H9 (cell line): Measurements from ENCODE around the gene OR6K3. TPM values are rescaled to one million over a fixed set of nuclear protein-coding genes. Genes with fewer than 3 reads are reported as not detected.

Source experiments
- DNase-seq: peaks from one replicate; pipeline ENCODE4 v3.0.0-alpha.2; 2017
- H2AFZ ChIP-seq: one replicate; pipeline ENCODE4 v1.6.1; 2013; ENCODE audit warnings: mild to moderate bottlenecking, low read length, control low read depth, moderate library complexity
- H2AK5ac ChIP-seq: 2 replicates; pipeline ENCODE4 v1.6.1; 2013; ENCODE audit warnings: low read length, control low read depth, mixed read lengths; ENCODE audit not compliant: insufficient read length
- H2BK120ac ChIP-seq: one replicate; pipeline ENCODE4 v1.6.1; 2013; ENCODE audit warnings: low read depth, mild to moderate bottlenecking, low read length, control low read depth, inconsistent platforms; ENCODE audit not compliant: poor library complexity, severe bottlenecking
- H2BK12ac ChIP-seq: 2 replicates; pipeline ENCODE4 v1.6.1; 2013; ENCODE audit warnings: low read length, control low read depth, mixed read lengths, low read depth; ENCODE audit not compliant: insufficient read length
- H2BK15ac ChIP-seq: 2 replicates; pipeline ENCODE4 v1.6.1; 2013; ENCODE audit warnings: low read depth, low read length, control low read depth
- H2BK20ac ChIP-seq: one replicate; pipeline ENCODE4 v1.6.1; 2013; ENCODE audit warnings: low read depth, mild to moderate bottlenecking, low read length, control low read depth, inconsistent platforms; ENCODE audit not compliant: poor library complexity, severe bottlenecking
- H2BK5ac ChIP-seq: 2 replicates; pipeline ENCODE4 v1.6.1; 2013; ENCODE audit warnings: low read length, control low read depth, mixed read lengths; ENCODE audit not compliant: insufficient read length
- H3K14ac ChIP-seq: 2 replicates; pipeline ENCODE4 v1.6.1; 2013; ENCODE audit warnings: low read length, control low read depth; ENCODE audit not compliant: insufficient read depth
- H3K18ac ChIP-seq: 2 replicates; pipeline ENCODE4 v1.6.1; 2013; ENCODE audit warnings: low read depth, mild to moderate bottlenecking, mixed read lengths, low read length, control low read depth; ENCODE audit not compliant: insufficient read length
- H3K23ac ChIP-seq: 2 replicates; pipeline ENCODE4 v1.6.1; 2013; ENCODE audit warnings: low read length, control low read depth, mixed read lengths, low read depth; ENCODE audit not compliant: insufficient read length
- H3K23me2 ChIP-seq: 2 replicates; pipeline ENCODE4 v1.6.1; 2013; ENCODE audit warnings: low read depth, mild to moderate bottlenecking, mixed read lengths, low read length, control low read depth; ENCODE audit not compliant: insufficient read length, poor library complexity, severe bottlenecking
- H3K27ac ChIP-seq: 2 replicates; pipeline ENCODE4 v1.5.1; 2013; ENCODE audit warnings: low read length, control low read depth, mixed read lengths, low read depth; ENCODE audit not compliant: insufficient read length
- H3K27me3 ChIP-seq: 2 replicates; pipeline ENCODE4 v1.6.1; 2013; ENCODE audit warnings: low read length, control low read depth, inconsistent platforms; ENCODE audit not compliant: insufficient read depth
- H3K4ac ChIP-seq: 2 replicates; pipeline ENCODE4 v1.6.1; 2013; ENCODE audit warnings: low read depth, mild to moderate bottlenecking, control low read depth, inconsistent platforms, low read length, moderate library complexity
- H3K4me1 ChIP-seq: 2 replicates; pipeline ENCODE4 v1.6.1; 2013; ENCODE audit warnings: low read length, control low read depth, inconsistent platforms; ENCODE audit not compliant: insufficient read depth
- H3K4me2 ChIP-seq: 2 replicates; pipeline ENCODE4 v1.6.1; 2013; ENCODE audit warnings: low read length, control low read depth, mixed read lengths; ENCODE audit not compliant: insufficient read length, insufficient read depth
- H3K56ac ChIP-seq: 2 replicates; pipeline ENCODE4 v1.6.1; 2013; ENCODE audit warnings: low read depth, mild to moderate bottlenecking, mixed read lengths, low read length, control low read depth; ENCODE audit not compliant: insufficient read length
- H3K79me1 ChIP-seq: 2 replicates; pipeline ENCODE4 v1.6.1; 2013; ENCODE audit warnings: low read depth, mild to moderate bottlenecking, moderate library complexity, low read length, control low read depth, inconsistent platforms; ENCODE audit not compliant: insufficient read depth, poor library complexity, severe bottlenecking
- H3K79me2 ChIP-seq: 2 replicates; pipeline ENCODE4 v1.6.1; 2013; ENCODE audit warnings: low read length, control low read depth, inconsistent platforms; ENCODE audit not compliant: insufficient read depth
- H3K9ac ChIP-seq: 2 replicates; pipeline ENCODE4 v1.6.1; 2013; ENCODE audit warnings: low read length, control low read depth, mixed read lengths; ENCODE audit not compliant: insufficient read length; ENCODE audit errors: extremely low read depth
- H3K9me3 ChIP-seq: one replicate; pipeline ENCODE4 v1.6.1; 2013; ENCODE audit warnings: low read depth, low read length, inconsistent platforms; ENCODE audit not compliant: control insufficient read depth
- H3T11ph ChIP-seq: one replicate; pipeline ENCODE4 v1.6.1; 2013; ENCODE audit warnings: mild to moderate bottlenecking, low read length, control low read depth, inconsistent platforms
- H4K20me1 ChIP-seq: one replicate; pipeline ENCODE4 v1.6.1; 2013; ENCODE audit not compliant: control insufficient read depth, insufficient read length, insufficient read depth
- H4K5ac ChIP-seq: 2 replicates; pipeline ENCODE4 v1.6.1; 2013; ENCODE audit warnings: low read depth, mild to moderate bottlenecking, mixed read lengths, low read length, control low read depth; ENCODE audit not compliant: insufficient read length
- H4K8ac ChIP-seq: replicated peaks from 2 replicates; pipeline ENCODE4 v1.6.1; 2013; ENCODE audit warnings: low read length, control low read depth, mixed read lengths, low read depth; ENCODE audit not compliant: insufficient read length
- H4K91ac ChIP-seq: 2 replicates; pipeline ENCODE4 v1.6.1; 2013; ENCODE audit warnings: low read depth, mild to moderate bottlenecking, moderate library complexity, mixed read lengths, low read length, control low read depth; ENCODE audit not compliant: insufficient read length
- H3K27ac Mint-ChIP-seq, 3 experiments: 2 replicates in 2 of 3; 3 replicates in 1 of 3; pipeline ENCODE4 v1.8.0; 2020 to 2021; ENCODE audit warnings: mixed read lengths in 3 of 3, mild to moderate bottlenecking in 1 of 3, moderate library complexity in 1 of 3
- H3K27me3 Mint-ChIP-seq: 2 replicates; pipeline ENCODE4 v1.8.0; 2021; ENCODE audit warnings: low read depth, mild to moderate bottlenecking, moderate library complexity, mixed read lengths
- H3K36me3 Mint-ChIP-seq, 3 experiments: 2 replicates in 2 of 3; 3 replicates in 1 of 3; pipeline ENCODE4 v1.8.0; 2020 to 2021; ENCODE audit warnings: low read depth in 3 of 3, mixed read lengths in 3 of 3; ENCODE audit not compliant: insufficient read depth in 1 of 3
- H3K4me1 Mint-ChIP-seq, 2 experiments: 2 replicates each; pipeline ENCODE4 v1.8.0; 2020; ENCODE audit warnings: mixed read lengths in 2 of 2
- H3K4me3 Mint-ChIP-seq, 2 experiments: 2 replicates in 1 of 2; 3 replicates in 1 of 2; pipeline ENCODE4 v1.8.0; 2020 to 2021; ENCODE audit warnings: mild to moderate bottlenecking in 2 of 2, mixed read lengths in 2 of 2, moderate library complexity in 1 of 2
- H3K9me3 Mint-ChIP-seq, 2 experiments: 2 replicates in 1 of 2; 3 replicates in 1 of 2; pipeline ENCODE4 v1.8.0; 2020; ENCODE audit warnings: mild to moderate bottlenecking in 2 of 2, mixed read lengths in 2 of 2, moderate library complexity in 1 of 2
- CTCF ChIP-seq: fragments of 200-600 bp; sonication (generic); conservative IDR thresholded peaks from 3 replicates; pipeline ENCODE4 v1.8.0; 2021; ENCODE audit warnings: antibody characterized with exemption, mild to moderate bottlenecking
- WGBS: extraction: QIAGEN DNeasy Blood & Tissue Kit; methylation state at CpG from one replicate; pipeline ENCODE4 v1.1.7; 2013; ENCODE audit warnings: missing lambda C conversion rate, low lambda C conversion rate, mixed read lengths; ENCODE audit not compliant: insufficient read length; ENCODE audit errors: extremely low coverage; 5-methylcytosine and 5-hydroxymethylcytosine counted together
- total RNA-seq: library from RNA; stranded (reverse); gene quantifications from 2 replicates; pipeline ENCODE4 v1.2.1, GENCODE V29; 2021

Gene OR6K3
- total RNA-seq, 1 experiment from 2014 or later, result not detected

- Mint-ChIP-seq H3K9me3 (no peaks in the 10 kb centered on the region), H3K4me1 (no peaks in the 10 kb centered on the region), H3K27ac (no peak overlapping the region), H3K27me3 (no peaks in the 10 kb centered on the region; the same call in 1 of the 2 replicates), H3K36me3 (no peaks in the 10 kb centered on the region), H3K4me3 (no peak overlapping the region)
- H2BK120ac ChIP-seq, result no peak overlapping the region
- H3K79me2 ChIP-seq, result no peaks in the 10 kb centered on the region
- no peak overlapping the region for H2BK12ac ChIP-seq
- H3K14ac ChIP-seq, result no peak overlapping the region
- H3K4me1 ChIP-seq, result no peaks in the 10 kb centered on the region
- no peaks in the 10 kb centered on the region for H4K20me1 ChIP-seq
- H3K18ac ChIP-seq, result no peak overlapping the region
- no peak overlapping the region for H2AFZ ChIP-seq
- no peak overlapping the region for H3T11ph ChIP-seq
- H3K23me2 ChIP-seq, result no peaks in the 10 kb centered on the region
- no peaks in the 10 kb centered on the region for H3K79me1 ChIP-seq
- H3K4me2 ChIP-seq, result no peak overlapping the region
- TF ChIP-seq CTCF, result no peak
- no peak overlapping the region for H2BK15ac ChIP-seq
- no peak overlapping the region for H3K27ac ChIP-seq
- H2AK5ac ChIP-seq, result no peak overlapping the region
- H3K56ac ChIP-seq, result no peak overlapping the region
- no peaks in the 10 kb centered on the region for H3K27me3 ChIP-seq
- H2BK5ac ChIP-seq, result no peak overlapping the region
- WGBS, result no CpG with 5 or more reads among the region's 6 CpGs
- H4K5ac ChIP-seq, result no peak overlapping the region
- no peak overlapping the region for H4K8ac ChIP-seq
- H3K9ac ChIP-seq, result no peak overlapping the region
- no peak overlapping the region for H4K91ac ChIP-seq
- no peak overlapping the region for H3K4ac ChIP-seq
- no peak for DNase-seq
- H3K23ac ChIP-seq, result no peak overlapping the region
- H3K9me3 ChIP-seq, result no peaks in the 10 kb centered on the region
- H2BK20ac ChIP-seq, result no peak overlapping the region
Observed at GRCh38 chr1:158717344-158717743, 3.2 kb downstream of the OR6K3 start.
